HG03439 (cell line): ENCODE measurements around the gene TMEM108.

ENCODE experiments used
- ATAC-seq: cut with Tn5 transposase; IDR thresholded peaks from one replicate; pipeline ENCODE4 v1.9.1; 2021; ENCODE audit warnings: mild to moderate bottlenecking, moderate library complexity; ENCODE audit not compliant: unreplicated experiment

TMEM108 gene

GRCh38 chr3:133159498-133160475 is 121.6 kb downstream of the TMEM108 start:
- no peak for ATAC-seq

- ATAC-seq, result no peak
These were observed 123.5 kb downstream of the TMEM108 start for GRCh38 chr3:133161656-133162055.

GRCh38 chr3:133162265-133162664 is 124.1 kb downstream of the TMEM108 start:
- ATAC-seq, result no peak

- ATAC-seq, result no peak
These were observed 124.6 kb downstream of the TMEM108 start for GRCh38 chr3:133162670-133163305.

- no peak for ATAC-seq
These were observed 129.3 kb downstream of the TMEM108 start for GRCh38 chr3:133167340-133168024.

DNA sequence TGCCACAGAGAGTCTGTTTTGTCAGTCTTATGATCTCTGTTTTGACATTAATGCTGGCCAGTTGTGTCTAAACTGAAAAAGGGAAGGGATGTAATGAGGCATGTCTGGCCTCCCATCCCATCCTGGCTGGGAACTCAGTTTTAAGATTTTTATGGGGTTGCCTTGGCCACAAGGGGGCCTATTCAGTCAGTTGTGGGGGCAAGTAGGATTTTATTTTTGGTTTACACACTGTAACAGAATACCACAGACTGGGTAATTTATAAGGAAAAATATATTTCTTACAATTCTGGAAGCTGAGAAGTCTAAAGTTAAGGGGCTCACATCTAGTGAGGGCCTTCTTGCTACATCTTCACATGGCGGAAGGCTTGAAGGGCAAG is 129.8 kb downstream of the TMEM108 start:
- no peak for ATAC-seq

DNA sequence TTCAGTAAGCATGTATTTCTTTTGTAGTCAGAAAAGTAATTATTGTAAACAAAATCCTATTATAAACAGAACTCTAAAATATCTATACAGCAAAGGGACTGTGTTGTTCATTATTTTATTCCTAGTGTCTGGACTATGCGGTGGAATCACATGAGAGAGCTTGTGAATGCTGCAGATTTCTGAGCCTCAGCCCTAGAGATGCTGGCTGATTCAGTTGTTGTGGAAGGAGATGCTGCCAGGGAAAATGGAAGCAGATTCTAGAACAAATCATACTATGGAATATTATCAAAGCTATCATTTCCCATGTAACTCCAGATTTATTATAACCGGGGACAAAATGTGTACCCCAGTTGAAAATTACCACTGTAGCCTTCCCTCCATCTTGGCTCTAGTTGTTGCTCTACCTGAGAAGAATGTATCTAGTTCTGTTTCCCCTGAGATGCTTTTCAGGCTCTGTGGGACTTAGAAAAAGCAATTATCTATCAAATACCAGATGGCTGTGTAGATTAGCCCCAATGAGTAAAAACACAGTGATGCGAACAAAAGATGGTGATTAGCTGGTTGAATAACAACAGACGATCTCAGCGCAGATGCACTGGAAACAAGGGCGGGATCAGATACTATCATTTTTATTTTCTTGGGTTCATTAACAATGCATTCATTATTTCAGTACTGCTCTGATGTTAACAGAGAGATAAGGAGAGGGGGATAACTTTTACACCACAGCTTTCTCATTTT is 131.3 kb downstream of the TMEM108 start:
- ATAC-seq, result no peak

GRCh38 chr3:133171831-133172230 is 133.6 kb downstream of the TMEM108 start:
- no peak for ATAC-seq

- no peak for ATAC-seq
These were observed 143.4 kb downstream of the TMEM108 start for GRCh38 chr3:133181392-133182150.

DNA sequence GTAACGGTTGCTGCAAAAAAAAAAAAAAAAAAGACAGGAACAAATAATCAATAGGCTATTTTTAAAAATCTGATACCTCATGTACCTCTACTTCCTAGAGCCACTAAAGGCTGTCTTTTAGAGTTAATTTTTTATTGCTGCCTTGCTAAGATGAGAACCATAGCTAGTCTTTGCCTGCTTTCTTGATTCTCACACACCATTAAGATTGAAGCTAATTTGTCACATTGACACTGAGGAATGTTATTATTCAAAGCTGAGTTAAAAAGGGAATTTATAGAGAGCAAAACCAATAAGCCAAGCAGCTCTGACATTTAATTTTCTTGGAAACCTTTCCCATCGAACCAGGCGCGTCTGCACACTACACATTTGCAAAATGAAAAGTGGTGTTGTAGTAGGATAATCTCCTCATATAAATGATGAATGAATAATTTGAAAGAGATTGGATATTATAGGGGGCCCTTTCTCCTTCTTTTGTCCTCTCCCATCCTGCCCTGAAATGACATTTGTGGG is 149.7 kb downstream of the TMEM108 start:
- ATAC-seq, result no peak

DNA sequence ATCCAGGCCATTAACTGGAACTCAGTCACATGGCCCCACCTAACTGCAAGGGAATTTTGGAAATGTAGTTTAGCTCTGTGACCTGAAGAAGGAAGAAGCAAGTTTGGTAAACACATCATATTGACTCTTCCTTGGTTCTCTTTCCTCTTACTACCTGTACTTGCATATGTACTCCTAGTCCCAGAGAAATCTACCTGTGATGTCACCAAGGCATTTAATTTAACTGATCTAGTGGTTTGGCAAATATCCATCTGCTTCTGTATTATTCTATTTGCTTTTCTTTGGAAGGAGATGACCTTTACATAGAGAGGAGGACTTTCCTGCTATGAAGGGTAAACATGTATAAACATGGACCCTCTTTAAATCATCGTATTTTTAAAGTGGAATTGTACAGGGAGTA is 150.8 kb downstream of the TMEM108 start:
- no peak for ATAC-seq

DNA sequence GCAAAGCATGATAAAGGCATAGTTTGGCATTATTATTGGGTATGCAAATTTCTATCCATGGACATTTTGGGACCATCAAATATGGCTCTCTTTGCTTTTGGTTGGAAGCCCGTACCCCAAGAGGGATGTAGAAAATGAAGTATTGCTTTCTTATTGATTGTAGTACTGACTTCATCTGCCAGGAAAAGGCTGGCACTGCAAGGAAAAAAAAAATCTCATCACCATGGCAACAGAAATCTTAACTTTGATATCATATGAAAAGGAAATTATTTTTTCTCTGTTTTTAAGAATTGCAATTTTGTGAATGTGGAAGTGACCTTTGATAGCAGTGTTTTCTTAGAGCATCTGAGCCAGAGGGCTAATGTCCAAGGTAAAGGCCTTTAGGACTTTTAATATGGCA is 151.7 kb downstream of the TMEM108 start:
- no peak for ATAC-seq

GRCh38 chr3:133191818-133192217 is 153.6 kb downstream of the TMEM108 start:
- ATAC-seq, result no peak

GRCh38 chr3:133192363-133192945 is 154.3 kb downstream of the TMEM108 start:
- no peak for ATAC-seq

DNA sequence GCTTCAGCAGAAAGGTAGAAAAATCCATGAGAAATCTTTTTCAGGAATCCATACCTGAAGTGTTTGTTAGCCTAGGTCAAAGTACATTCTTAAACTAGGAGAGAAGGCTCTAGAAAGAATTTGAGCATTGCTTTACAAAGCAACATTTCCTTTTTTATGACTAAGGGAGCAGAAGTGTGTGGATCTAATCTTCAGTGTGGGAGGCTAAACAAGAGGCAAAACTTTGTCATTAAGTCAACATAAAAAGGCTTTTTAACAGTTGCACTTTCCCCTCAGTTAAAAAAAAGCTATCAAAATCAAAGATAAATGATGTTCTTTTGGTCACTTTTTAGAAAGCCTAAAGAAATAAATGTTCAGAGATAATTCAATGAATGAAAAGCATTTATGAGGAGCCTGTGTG is 154.8 kb downstream of the TMEM108 start:
- no peak for ATAC-seq

DNA sequence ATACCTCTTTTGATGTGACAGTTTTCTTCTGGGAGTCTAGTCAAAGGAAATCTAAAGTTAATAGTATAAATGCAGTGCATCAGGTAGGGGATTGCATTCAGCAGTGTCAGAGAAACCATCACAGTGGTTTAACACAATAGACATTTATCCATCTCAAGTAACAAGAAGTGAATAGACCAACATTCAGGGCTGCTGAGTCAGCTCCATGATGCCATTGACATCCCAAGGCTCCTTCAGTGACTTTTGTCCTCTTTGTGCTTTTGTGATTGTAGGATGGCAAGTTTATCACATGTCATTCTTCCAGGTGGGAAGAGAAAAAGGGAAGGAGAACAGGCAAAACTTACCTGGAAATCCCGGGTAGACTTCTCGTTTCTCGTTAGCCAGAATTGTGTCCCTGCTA is 158.3 kb downstream of the TMEM108 start:
- no peak for ATAC-seq

GRCh38 chr3:133197619-133198018 is 159.4 kb downstream of the TMEM108 start:
- no peak for ATAC-seq

- ATAC-seq, result no peak
These were observed 168.7 kb downstream of the TMEM108 start for GRCh38 chr3:133206921-133207320.

DNA sequence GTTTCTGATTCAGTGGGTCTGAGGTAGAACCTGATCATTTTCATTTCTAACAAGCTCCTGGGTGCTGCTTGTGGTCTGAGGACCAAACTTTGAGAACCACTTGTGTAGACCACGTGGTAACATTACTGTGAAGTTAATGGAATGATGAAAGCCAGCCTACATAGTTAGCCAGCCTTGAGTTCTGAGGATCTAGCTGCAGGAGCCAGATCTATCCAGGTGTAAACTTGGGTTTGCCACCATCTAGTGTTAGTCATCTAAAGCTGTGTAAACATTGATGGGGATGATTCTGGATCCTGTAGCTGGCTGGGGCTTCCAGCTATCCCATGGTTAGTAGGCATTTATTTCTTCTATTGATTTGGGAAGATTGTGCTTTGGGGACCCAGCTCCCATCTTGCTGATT is 170.0 kb downstream of the TMEM108 start:
- ATAC-seq, result no peak
